Liver (tissue), 3 donors: ENCODE data around the gene TRAT1.

Experiments
- ATF3 ChIP-seq: IDR thresholded peaks from 2 replicates; pipeline ENCODE4 v1.6.1; 2016; ENCODE audit warnings: antibody characterized with exemption
- CTCF ChIP-seq: fragments of 150-350 bp; IDR thresholded peaks from 2 replicates; pipeline ENCODE4 v1.5.1; 2017; ENCODE audit warnings: improper control_type of control experiment, low read depth, low read length; ENCODE audit not compliant: missing input control
- FOXA1 ChIP-seq: IDR thresholded peaks from 2 replicates; pipeline ENCODE4 v1.6.1; 2016; ENCODE audit warnings: antibody characterized with exemption
- GABPA ChIP-seq, 2 donors: IDR thresholded peaks in 1 of 2; conservative IDR thresholded peaks in 1 of 2; 2 replicates each; pipeline ENCODE4 v1.6.1; 2016; ENCODE audit warnings: antibody characterized with exemption in 2 of 2, mild to moderate bottlenecking in 1 of 2, moderate library complexity in 1 of 2
- JUND ChIP-seq, 2 donors: IDR thresholded peaks; 2 replicates each; pipeline ENCODE4 v1.6.1; 2016; ENCODE audit warnings: antibody characterized with exemption in 2 of 2
- RAD21 ChIP-seq, 2 donors: IDR thresholded peaks; 2 replicates each; pipeline ENCODE4 v1.6.1; 2016; ENCODE audit warnings: antibody characterized with exemption in 2 of 2, mild to moderate bottlenecking in 2 of 2
- REST ChIP-seq: IDR thresholded peaks from 2 replicates; pipeline ENCODE4 v1.6.1; 2016; ENCODE audit warnings: antibody characterized with exemption, mild to moderate bottlenecking
- RXRA ChIP-seq, 2 donors: IDR thresholded peaks; 2 replicates each; pipeline ENCODE4 v1.6.1; 2017 to 2018; ENCODE audit warnings: antibody characterized with exemption in 2 of 2, mild to moderate bottlenecking in 1 of 2
- TAF1 ChIP-seq: conservative IDR thresholded peaks from 2 replicates; pipeline ENCODE4 v1.6.1; 2016; ENCODE audit warnings: antibody characterized with exemption, mild to moderate bottlenecking
- YY1 ChIP-seq: IDR thresholded peaks from 2 replicates; pipeline ENCODE4 v1.6.1; 2016; ENCODE audit warnings: antibody characterized with exemption, mild to moderate bottlenecking
- donor health status: healthy.
- donor health status: healthy.

GRCh38 chr3:108882762-108883161, 60.2 kb downstream of the TRAT1 start:
- TF ChIP-seq CTCF, result no peak
- TF ChIP-seq REST, result no peak
- no peak for TF ChIP-seq TAF1
- TF ChIP-seq FOXA1, result no peak
- no peak for TF ChIP-seq GABPA (IDR thresholded peaks at IDR 0.05 in 1 of 2, conservative IDR thresholded peaks at IDR 0.05 in 1 of 2)
- TF ChIP-seq YY1, result no peak
- no peak for TF ChIP-seq RAD21 (IDR thresholded peaks at IDR 0.05)
- TF ChIP-seq RXRA (IDR thresholded peaks at IDR 0.05), result no peak
- TF ChIP-seq ATF3, result no peak
- no peak for TF ChIP-seq JUND (IDR thresholded peaks at IDR 0.05)
